LNCAP (cell line): ENCODE data around the gene EDEM3.

Experiments
- CTCF ChIP-seq: fragments of 450-650 bp; IDR thresholded peaks from 2 replicates; pipeline ENCODE4 v1.5.1; 2017; ENCODE audit warnings: mild to moderate bottlenecking

Gene EDEM3

DNA sequence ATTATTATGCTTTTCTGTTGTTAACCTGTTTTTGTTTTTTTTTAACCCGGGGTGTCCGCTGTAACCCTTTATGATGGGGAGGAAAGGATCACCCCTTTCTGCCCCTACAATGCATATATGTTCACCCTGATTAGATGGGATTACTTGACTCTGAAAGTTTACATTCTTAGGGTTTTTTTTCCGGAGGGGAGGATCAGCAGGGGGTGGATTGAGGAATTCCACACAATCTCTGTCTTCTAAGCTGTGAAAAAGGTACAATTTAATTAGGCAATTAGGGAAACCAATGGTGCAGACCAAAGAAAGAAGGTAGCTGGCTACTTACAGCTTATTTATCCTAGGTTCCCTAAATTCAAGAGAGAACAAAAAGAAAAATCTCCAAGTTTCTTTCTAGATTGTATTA, 58.3 kb downstream of the EDEM3 start:
- no peak for TF ChIP-seq CTCF

DNA sequence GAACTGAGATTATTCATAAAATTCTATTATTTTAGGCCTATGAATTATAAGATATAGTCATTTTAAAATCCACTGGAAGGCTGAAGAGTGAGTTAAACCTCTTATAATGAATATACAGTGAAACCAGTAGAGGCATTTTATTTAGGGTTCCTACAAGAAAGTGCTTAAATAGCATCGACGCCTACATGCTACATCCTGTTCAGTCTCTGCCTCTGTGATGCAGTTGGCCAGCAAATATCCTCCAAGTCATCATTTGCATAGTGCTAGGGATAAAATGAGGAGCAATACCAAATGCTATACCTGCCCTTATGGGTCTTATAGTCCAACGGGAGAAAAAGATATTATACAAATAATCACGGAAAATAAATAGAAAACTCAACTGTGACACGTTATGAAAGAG, 59.6 kb downstream of the EDEM3 start:
- no peak for TF ChIP-seq CTCF

DNA sequence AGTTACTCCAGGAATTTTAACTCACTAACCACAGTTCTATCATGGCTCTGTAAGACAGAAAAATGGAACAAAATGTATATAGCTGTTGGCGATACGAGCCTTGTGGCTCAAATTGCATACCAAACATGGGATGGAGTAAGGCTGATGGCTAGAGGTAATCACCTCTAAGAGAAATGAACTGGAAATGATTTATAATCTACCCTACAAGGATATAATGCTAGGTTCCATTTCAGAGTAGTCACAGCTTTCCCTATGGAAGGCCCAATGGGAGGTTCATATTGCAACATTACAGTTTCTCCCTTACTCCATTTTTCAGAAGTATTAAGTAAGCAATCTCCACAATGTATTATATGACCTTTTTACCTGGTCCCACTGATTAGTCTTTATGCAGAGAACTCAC, 61.6 kb downstream of the EDEM3 start:
- no peak for TF ChIP-seq CTCF

GRCh38 chr1:184691719-184692324, 62.8 kb downstream of the EDEM3 start:
- TF ChIP-seq CTCF: peak; percentile 99

GRCh38 chr1:184686540-184686939, 68.1 kb downstream of the EDEM3 start:
- TF ChIP-seq CTCF: no peak

- TF ChIP-seq CTCF: no peak
These were observed 69.5 kb downstream of the EDEM3 start for GRCh38 chr1:184685116-184685515.

DNA sequence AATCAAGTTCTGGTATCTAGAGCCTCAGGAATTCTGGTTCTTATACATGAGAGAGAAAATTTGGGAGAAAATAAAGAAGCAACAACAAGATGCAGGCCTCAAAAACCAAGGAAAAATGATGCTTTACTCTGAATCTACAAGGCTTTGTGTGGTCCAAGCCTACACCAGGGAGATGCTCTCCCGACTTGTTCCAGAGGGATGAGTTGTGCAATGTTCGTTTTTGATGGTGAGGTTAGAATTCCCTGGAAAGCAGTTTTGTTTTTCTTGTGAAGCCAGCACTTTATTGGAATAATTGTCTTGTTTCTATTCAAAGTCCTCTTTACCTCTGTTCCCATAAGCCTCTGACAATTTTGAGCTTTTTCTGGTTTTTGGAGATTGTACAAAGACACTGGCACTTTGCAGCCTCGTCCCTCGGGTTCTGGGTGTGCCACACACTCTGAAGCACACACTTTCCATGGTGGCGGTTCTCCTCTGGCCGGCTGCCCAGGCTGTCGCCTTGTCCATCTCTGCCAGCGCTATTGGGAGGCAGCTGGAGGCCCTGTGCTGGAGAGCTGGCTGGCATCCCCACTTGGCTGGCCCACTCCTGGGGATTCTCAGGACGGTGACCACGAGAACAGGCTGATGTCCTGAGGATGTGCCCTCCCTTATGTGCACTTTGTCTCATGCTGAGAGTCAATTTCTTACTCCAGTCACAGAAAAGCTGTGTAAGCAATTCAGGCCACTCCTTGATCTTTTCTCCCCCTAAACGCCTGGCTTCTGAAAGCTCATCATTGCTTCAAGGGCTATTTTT, 70.2 kb downstream of the EDEM3 start:
- no peak for TF ChIP-seq CTCF
